Upper lobe of left lung (tissue), 6 donors: ENCODE measurements around the gene YKT6. TPM values are rescaled to one million over a fixed set of nuclear protein-coding genes. Genes with fewer than 3 reads are reported as not detected.

Experiments
- ATAC-seq, 2 donors: fragments of 200-7000 bp; cut with Tn5 transposase; one replicate each; pipeline ENCODE4 v1.9.1; 2022; ENCODE audit warnings: mild to moderate bottlenecking in 2 of 2, moderate library complexity in 2 of 2; ENCODE audit not compliant: low FRiP score in 2 of 2
- DNase-seq, 2 donors: peaks; one replicate each; pipeline ENCODE4 v3.0.0-alpha.2; 2019 to 2020
- H3K27ac ChIP-seq, 4 donors: fragments of 200-600 bp; sonication (generic); one replicate each; pipeline ENCODE4 v1.5.1; 2016 to 2019
- H3K27me3 ChIP-seq, 4 donors: fragments of 200-600 bp; sonication (generic); one replicate each; pipeline ENCODE4 v1.5.1; 2017 to 2019
- H3K36me3 ChIP-seq, 4 donors: fragments of 200-600 bp; sonication (generic); one replicate each; pipeline ENCODE4 v1.5.1; 2016 to 2019
- H3K4me1 ChIP-seq, 4 donors: fragments of 200-600 bp; sonication (generic); one replicate each; pipeline ENCODE4 v1.5.1; 2018 to 2019
- H3K4me3 ChIP-seq, 4 donors: fragments of 200-600 bp; sonication (generic); one replicate each; pipeline ENCODE4 v1.5.1; 2017 to 2019; ENCODE audit warnings: mild to moderate bottlenecking in 2 of 4, moderate library complexity in 1 of 4
- H3K9me3 ChIP-seq, 4 donors: fragments of 200-600 bp; sonication (generic); one replicate each; pipeline ENCODE4 v1.5.1; 2018 to 2019
- EP300 ChIP-seq, 4 donors: sonication (generic); formaldehyde crosslinking; IDR thresholded peaks; one replicate each; pipeline ENCODE4 v1.5.1; 2017; ENCODE audit warnings: antibody characterized with exemption in 4 of 4, control low read depth in 2 of 4
- POLR2A ChIP-seq, 4 donors: fragments of 450-650 bp; IDR thresholded peaks; one replicate each; pipeline ENCODE4 v1.5.1; 2016 to 2017; ENCODE audit warnings: antibody characterized with exemption in 4 of 4, mild to moderate bottlenecking in 2 of 4
- POLR2AphosphoS5 ChIP-seq, 2 donors: sonication (generic); formaldehyde crosslinking; IDR thresholded peaks; one replicate each; pipeline ENCODE4 v1.5.1; 2017; ENCODE audit warnings: antibody characterized with exemption in 2 of 2
- WGBS, 2 donors: methylation state at CpG; one replicate each; pipeline ENCODE4 v1.1.5; 2017 to 2018; 5-methylcytosine and 5-hydroxymethylcytosine counted together
- total RNA-seq, 6 donors: library from RNA; depleted of rRNA in 4 of 6; stranded (reverse); fragments of >200 nt in 4 of 6; gene quantifications; one replicate each; pipeline versions ENCODE4 v1.1.0 to v1.2.1, GENCODE V29; 2016 to 2021
- TF ChIP-seq, protein P1 (sequence below), 6 experiments: fragments of 450-650 bp in 4 of 6; fragments of 200-600 bp in 2 of 6; sonication (generic) in 2 of 6; IDR thresholded peaks; one replicate each; pipeline ENCODE4 v1.5.1; 2016 to 2019; ENCODE audit warnings: antibody characterized with exemption in 6 of 6
- donor health status: DM: no; HTN: no; CAD: no; lungs with moderate emphysema.
- donor health status: DM: no; HTN: yes; CAD: no; lungs with severe emphysema.

The YKT6 gene
- total RNA-seq, 6 donors from 2014 or later, result 29.3 to 70.2 (median 53.1) TPM

GRCh38 chr7:44246396-44247113, 45.8 kb downstream of the YKT6 start:
- no peak overlapping the region for H3K4me3 ChIP-seq
- no peaks in the 10 kb centered on the region for H3K27me3 ChIP-seq
- 94 to 99% methylated on average over 7 of the region's 7 CpGs for WGBS, 2 donors
- H3K9me3 ChIP-seq, result no peaks in the 10 kb centered on the region
- DNase-seq (no peak), ATAC-seq (no peak)
- H3K27ac ChIP-seq, result no peak overlapping the region
- no peaks in the 10 kb centered on the region for H3K36me3 ChIP-seq
- H3K4me1 ChIP-seq, result no peaks in the 10 kb centered on the region
- no peak for TF ChIP-seq POLR2A (IDR thresholded peaks at IDR 0.05)
- TF ChIP-seq, protein P1, sequence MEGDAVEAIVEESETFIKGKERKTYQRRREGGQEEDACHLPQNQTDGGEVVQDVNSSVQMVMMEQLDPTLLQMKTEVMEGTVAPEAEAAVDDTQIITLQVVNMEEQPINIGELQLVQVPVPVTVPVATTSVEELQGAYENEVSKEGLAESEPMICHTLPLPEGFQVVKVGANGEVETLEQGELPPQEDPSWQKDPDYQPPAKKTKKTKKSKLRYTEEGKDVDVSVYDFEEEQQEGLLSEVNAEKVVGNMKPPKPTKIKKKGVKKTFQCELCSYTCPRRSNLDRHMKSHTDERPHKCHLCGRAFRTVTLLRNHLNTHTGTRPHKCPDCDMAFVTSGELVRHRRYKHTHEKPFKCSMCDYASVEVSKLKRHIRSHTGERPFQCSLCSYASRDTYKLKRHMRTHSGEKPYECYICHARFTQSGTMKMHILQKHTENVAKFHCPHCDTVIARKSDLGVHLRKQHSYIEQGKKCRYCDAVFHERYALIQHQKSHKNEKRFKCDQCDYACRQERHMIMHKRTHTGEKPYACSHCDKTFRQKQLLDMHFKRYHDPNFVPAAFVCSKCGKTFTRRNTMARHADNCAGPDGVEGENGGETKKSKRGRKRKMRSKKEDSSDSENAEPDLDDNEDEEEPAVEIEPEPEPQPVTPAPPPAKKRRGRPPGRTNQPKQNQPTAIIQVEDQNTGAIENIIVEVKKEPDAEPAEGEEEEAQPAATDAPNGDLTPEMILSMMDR (IDR thresholded peaks at IDR 0.05), result no peak
- TF ChIP-seq EP300 (IDR thresholded peaks at IDR 0.05), result no peak
- no peak for TF ChIP-seq POLR2AphosphoS5 (IDR thresholded peaks at IDR 0.05)

- peak in 1 of 2 donors; percentile 29 for DNase-seq
- TF ChIP-seq EP300 (IDR thresholded peaks at IDR 0.05), result no peak
- TF ChIP-seq, protein P1 (IDR thresholded peaks at IDR 0.05), result no peak
- TF ChIP-seq POLR2AphosphoS5 (IDR thresholded peaks at IDR 0.05), result no peak
- no peak for TF ChIP-seq POLR2A (IDR thresholded peaks at IDR 0.05)
- no peak overlapping the region for H3K4me3 ChIP-seq
- no peak for ATAC-seq
- no peaks in the 10 kb centered on the region for H3K36me3 ChIP-seq
- no peak overlapping the region for H3K27ac ChIP-seq
- no peaks in the 10 kb centered on the region for H3K9me3 ChIP-seq
- no peaks in the 10 kb centered on the region for H3K27me3 ChIP-seq
- no peaks in the 10 kb centered on the region for H3K4me1 ChIP-seq
- WGBS, 2 donors, result 72 to 79% methylated on average over 4 to 10 of the region's 10 CpGs
Measured at GRCh38 chr7:44247868-44248651, 47.3 kb downstream of the YKT6 start.

DNA sequence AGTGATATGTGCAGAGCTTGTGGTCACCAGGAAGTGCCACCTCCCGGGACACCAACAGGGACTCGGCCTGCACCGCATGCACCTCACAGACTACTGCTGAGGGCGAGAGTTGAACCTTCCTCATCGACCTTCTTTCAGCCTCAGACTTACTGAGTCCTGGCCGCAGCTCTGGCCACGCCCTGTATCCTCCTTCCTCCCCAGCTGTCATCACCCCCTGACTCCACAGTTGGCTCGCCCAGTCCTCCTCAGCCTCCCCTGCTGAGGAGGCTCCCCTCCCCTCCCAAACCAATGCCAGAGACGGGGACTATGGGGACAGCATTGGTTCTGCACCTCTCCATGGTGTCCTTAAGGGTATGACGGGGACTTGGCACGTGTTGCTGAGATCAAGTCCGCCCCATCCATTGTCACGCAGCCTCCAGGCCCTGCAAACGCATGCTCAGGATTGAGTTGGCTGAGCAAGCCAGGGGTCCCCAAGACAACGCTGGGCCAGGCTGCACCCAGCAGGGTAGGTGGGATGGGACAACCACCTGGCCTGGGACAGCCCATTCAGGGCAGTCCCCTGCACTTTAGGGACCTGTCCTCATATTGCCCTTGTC, 49.0 kb downstream of the YKT6 start:
- Histone ChIP-seq H3K9me3 (no peaks in the 10 kb centered on the region), H3K27ac (no peak overlapping the region), H3K36me3 (no peaks in the 10 kb centered on the region), H3K4me1 (no peaks in the 10 kb centered on the region), H3K4me3 (no peak overlapping the region), H3K27me3 (no peaks in the 10 kb centered on the region)
- TF ChIP-seq, protein P1 (IDR thresholded peaks at IDR 0.05), result no peak
- TF ChIP-seq POLR2AphosphoS5 (IDR thresholded peaks at IDR 0.05) (no peak), POLR2A (IDR thresholded peaks at IDR 0.05) (no peak), EP300 (IDR thresholded peaks at IDR 0.05) (no peak)
- DNase-seq (peak in 1 of 2 donors; percentile 36), ATAC-seq (no peak)
- WGBS, 2 donors, result 74 to 85% methylated on average over 11 to 14 of the region's 15 CpGs

- DNase-seq (peak in 1 of 2 donors; percentile 56), ATAC-seq (no peak)
- Histone ChIP-seq H3K4me1 (no peaks in the 10 kb centered on the region), H3K4me3 (no peak overlapping the region), H3K27ac (no peak overlapping the region), H3K9me3 (no peaks in the 10 kb centered on the region), H3K27me3 (no peaks in the 10 kb centered on the region), H3K36me3 (no peaks in the 10 kb centered on the region)
- 89 to 97% methylated on average over 9 to 10 of the region's 10 CpGs for WGBS, 2 donors
- no peak for TF ChIP-seq EP300 (IDR thresholded peaks at IDR 0.05)
- TF ChIP-seq, protein P1 (IDR thresholded peaks at IDR 0.05), result no peak
- TF ChIP-seq POLR2A (IDR thresholded peaks at IDR 0.05), result no peak
- TF ChIP-seq POLR2AphosphoS5 (IDR thresholded peaks at IDR 0.05), result no peak
Measured at GRCh38 chr7:44251269-44251668, 50.5 kb downstream of the YKT6 start.
